BE2C (cell line): Measurements from ENCODE around the gene ADAMTS4.
"Not testable (repeated sequence)": the region's sequence is repeated elsewhere in the genome, so short reads cannot be mapped to it uniquely, and the experiment has no call there.

Experiments used
- DNase-seq: peaks from one replicate; pipeline ENCODE4 v3.0.0-alpha.2; 2020
- H3K27me3 ChIP-seq: fragments of 250-450 bp; sonication (Bioruptor Pico); 2 replicates; pipeline ENCODE4 v1.5.1; 2020; ENCODE audit warnings: mild to moderate bottlenecking
- H3K36me3 ChIP-seq: fragments of 250-450 bp; sonication (Bioruptor Pico); 2 replicates; pipeline ENCODE4 v1.5.1; 2020; ENCODE audit warnings: mild to moderate bottlenecking
- H3K4me1 ChIP-seq: fragments of 250-450 bp; sonication (Bioruptor Pico); 2 replicates; pipeline ENCODE4 v1.5.1; 2020
- H3K4me3 ChIP-seq: 2 replicates; pipeline ENCODE4 v1.5.1; 2011; ENCODE audit warnings: low read depth, low read length
- H3K9me3 ChIP-seq: fragments of 250-450 bp; sonication (Bioruptor Pico); 2 replicates; pipeline ENCODE4 v1.5.1; 2020
- TF ChIP-seq, protein P1 (sequence below): IDR thresholded peaks from 2 replicates; pipeline ENCODE4 v1.5.1; 2012; ENCODE audit warnings: mild to moderate bottlenecking, low read depth, low read length

ADAMTS4 gene

GRCh38 chr1:161226320-161226711, 27.5 kb upstream of the ADAMTS4 start:
- peaks cover 14% of the 10 kb centered on the region for H3K36me3 ChIP-seq
- no peak for DNase-seq
- H3K4me3 ChIP-seq = peak overlapping the region; percentile 96

DNA sequence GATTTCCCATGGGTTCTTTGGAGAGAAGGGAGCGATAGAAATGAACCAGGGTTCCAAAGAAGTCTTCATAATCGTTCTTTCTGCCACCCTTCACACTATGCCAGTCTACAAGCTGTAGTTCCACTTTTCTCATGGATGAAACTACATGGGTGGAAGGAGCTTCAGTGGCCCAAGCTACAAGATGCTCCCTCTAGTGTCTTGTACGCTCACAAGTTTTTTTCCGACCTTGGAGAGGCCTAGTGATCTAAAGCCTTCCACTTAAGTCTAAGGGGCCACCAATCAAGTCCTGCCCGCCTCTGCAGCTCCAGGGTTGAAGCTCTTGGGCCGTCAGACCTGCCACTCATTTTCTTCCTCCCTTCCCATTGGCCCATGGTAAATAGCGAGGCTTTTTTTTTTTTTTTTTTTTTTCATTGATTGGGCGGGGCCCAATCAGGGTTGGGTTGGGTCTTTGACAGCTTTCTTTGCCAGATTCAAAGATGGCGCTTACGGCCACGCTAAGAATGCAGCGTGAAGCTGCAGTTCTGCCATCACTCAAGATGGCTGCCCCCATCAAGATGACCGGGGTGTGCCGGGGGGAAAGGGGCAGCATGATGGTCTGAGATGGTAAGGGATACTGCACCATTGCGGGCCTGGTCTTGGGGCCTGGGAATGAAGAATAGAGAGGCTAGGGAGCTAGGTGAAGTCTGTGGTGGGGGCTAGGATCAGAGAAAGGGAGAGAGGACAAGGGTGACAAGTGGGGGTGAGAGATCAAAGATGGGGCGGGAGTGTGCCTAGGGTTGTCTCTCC, 26.9 kb upstream of the ADAMTS4 start, which contains the start of gene TOMM40L:
TOMM40L (plus strand) TSS at position 527 of the 786 bp plus-strand sequence. CDS start 430 bp downstream, outside the sequence.
- Histone ChIP-seq H3K4me3 (peak within 1 kb of the TSS; percentile 96), H3K4me1 (peaks cover 13% of the 10 kb centered on the region), H3K27me3 (no peaks in the 10 kb centered on the region), H3K9me3 (no peaks in the 10 kb centered on the region), H3K36me3 (peaks cover 14% of the 10 kb centered on the region)
- DNase-seq = peak; percentile 91
- TF ChIP-seq, protein P1, sequence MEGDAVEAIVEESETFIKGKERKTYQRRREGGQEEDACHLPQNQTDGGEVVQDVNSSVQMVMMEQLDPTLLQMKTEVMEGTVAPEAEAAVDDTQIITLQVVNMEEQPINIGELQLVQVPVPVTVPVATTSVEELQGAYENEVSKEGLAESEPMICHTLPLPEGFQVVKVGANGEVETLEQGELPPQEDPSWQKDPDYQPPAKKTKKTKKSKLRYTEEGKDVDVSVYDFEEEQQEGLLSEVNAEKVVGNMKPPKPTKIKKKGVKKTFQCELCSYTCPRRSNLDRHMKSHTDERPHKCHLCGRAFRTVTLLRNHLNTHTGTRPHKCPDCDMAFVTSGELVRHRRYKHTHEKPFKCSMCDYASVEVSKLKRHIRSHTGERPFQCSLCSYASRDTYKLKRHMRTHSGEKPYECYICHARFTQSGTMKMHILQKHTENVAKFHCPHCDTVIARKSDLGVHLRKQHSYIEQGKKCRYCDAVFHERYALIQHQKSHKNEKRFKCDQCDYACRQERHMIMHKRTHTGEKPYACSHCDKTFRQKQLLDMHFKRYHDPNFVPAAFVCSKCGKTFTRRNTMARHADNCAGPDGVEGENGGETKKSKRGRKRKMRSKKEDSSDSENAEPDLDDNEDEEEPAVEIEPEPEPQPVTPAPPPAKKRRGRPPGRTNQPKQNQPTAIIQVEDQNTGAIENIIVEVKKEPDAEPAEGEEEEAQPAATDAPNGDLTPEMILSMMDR = peak; percentile 66

More at GRCh38 chr1:161226320-161226711, 27.5 kb upstream of the ADAMTS4 start:
- Histone ChIP-seq H3K9me3 (no peaks in the 10 kb centered on the region), H3K27me3 (no peaks in the 10 kb centered on the region), H3K4me1 (peaks cover 13% of the 10 kb centered on the region)
- TF ChIP-seq, protein P1 = no peak

GRCh38 chr1:161225178-161225533, 26.3 kb upstream of the ADAMTS4 start:
- Histone ChIP-seq H3K27me3 (no peaks in the 10 kb centered on the region), H3K4me3 (peak overlapping the region; percentile 2; the same call in 1 of the 2 replicates), H3K4me1 (peaks cover 13% of the 10 kb centered on the region), H3K9me3 (no peaks in the 10 kb centered on the region), H3K36me3 (peaks cover 14% of the 10 kb centered on the region)
- TF ChIP-seq, protein P1 = no peak
- DNase-seq = no peak

GRCh38 chr1:161224695-161225087, 25.8 kb upstream of the ADAMTS4 start:
- peaks cover 14% of the 10 kb centered on the region for H3K36me3 ChIP-seq

DNA sequence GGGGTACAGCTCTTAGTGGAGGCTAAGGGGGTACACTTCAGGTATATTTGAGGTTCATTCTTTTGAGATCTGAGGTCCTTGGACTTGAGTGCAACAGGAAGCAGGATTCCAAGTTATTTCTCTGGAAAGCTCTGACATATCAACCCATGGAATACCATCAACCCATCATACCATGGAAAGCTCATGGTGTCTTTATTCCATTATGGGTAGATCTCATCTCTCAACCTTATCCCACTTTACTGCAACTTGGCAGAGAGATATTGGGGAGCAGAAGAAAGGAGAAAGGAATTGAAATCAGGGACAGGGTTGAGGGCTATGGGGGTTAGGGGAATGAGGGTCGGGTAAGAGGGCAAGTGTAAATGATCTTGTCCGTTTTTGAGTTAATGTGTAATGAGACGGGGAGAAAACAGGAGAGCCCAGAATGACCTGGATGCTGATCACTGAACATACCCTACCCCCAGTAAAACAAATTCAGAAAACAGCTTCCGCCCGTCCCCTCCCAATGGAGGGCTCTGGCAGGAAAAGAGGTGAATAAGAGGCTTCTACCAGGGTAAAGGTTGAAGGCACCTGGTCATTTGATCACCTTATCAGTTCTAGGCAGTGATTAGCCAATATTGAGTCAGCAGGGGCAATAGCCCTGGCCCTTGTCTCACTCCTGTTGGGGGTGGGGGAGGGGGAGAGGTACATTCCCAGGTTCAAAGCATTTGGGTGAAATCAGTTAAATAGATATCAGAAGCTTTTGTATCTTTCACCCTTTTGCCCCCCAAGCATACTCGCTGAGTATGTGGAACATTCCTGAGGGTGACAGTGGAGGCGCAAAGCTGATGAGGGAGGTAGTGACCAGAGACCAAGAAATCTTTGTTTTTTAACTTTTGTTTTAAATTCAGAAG, 25.2 kb upstream of the ADAMTS4 start:
- no peak overlapping the region for H3K4me3 ChIP-seq
- peaks cover 11% of the 10 kb centered on the region for H3K36me3 ChIP-seq
- TF ChIP-seq, protein P1 = no peak
- DNase-seq = no peak
- H3K27me3 ChIP-seq = no peaks in the 10 kb centered on the region
- H3K4me1 ChIP-seq = peaks cover 13% of the 10 kb centered on the region
- H3K9me3 ChIP-seq = no peaks in the 10 kb centered on the region

More at GRCh38 chr1:161224695-161225087, 25.8 kb upstream of the ADAMTS4 start:
- not testable (repeated sequence) for H3K27me3 ChIP-seq, DNase-seq, H3K9me3 ChIP-seq, H3K4me3 ChIP-seq
- peaks cover 13% of the 10 kb centered on the region for H3K4me1 ChIP-seq

DNA sequence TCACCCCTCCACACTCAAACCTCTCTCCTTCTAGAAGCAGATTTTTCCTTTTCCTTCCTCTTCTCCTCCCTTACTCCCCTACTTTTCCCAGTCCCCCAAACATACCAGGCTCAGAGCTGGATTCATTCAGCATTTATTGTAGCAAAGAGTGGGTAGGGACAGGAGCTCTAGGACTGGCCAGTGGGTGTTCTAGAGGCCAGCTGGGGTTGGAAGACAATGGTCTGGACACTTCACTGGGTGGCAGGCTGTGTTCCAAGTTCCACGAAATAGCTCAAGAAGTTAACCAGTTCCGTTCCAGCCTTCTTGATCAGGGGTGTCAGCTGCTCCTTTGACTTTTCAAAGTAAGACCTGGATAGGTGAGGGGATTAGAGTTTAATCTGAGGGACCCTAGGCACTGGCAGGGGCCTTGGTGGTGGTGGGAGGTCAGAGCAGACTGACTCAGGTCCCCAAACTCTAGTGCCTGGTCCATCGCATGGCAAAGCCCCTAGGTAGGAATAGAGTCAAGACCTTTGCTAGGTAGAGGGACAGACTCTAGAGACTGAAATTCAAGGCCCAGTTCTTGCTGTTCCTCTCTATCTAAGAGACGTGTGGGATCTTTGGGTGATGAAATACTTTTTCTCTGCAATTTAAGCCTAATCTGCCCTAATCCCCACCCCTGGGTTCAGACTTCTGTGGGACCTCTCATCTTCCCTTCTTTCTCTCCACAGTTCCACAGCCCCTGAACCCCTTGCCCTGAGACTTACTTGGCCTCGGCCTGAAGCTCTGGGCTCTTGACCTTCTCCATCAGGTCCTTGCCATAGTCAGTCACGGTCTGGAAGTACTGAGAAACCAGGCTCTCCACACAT, 23.5 kb upstream of the ADAMTS4 start:
- H3K36me3 ChIP-seq = no peaks in the 10 kb centered on the region
- no peaks in the 10 kb centered on the region for H3K9me3 ChIP-seq
- H3K4me3 ChIP-seq = no peak overlapping the region
- TF ChIP-seq, protein P1 = no peak
- H3K4me1 ChIP-seq = peaks cover 9% of the 10 kb centered on the region
- DNase-seq = no peak
- H3K27me3 ChIP-seq = no peaks in the 10 kb centered on the region
